ENCODE measurements around the gene TNFRSF19. TPM values are rescaled to one million over a fixed set of nuclear protein-coding genes. Genes with fewer than 3 reads are reported as not detected.

TNFRSF19 gene
- total and polyA plus RNA-seq, 10 of the 15 experiments (the other 5 are each of a cell fraction or from before 2014, with no cell fraction given), result 16.4 to 46.2 (median 35.4) TPM

- BruUV-seq (replicated peaks), result no TSS peak
- intact Hi-C loops (cut with micrococcal nuclease; ENCODE audit: unreplicated experiment), result loop anchor here (10.0 kb wide), 2 partner anchors 187 to 203 kb away; no protein-coding TSS in a partner anchor
- Histone ChIP-seq H3K36me3 (ENCODE audit: control insufficient read depth in 2 of 2, insufficient read depth in 2 of 2, low read length in 1 of 2) (no peaks in the 10 kb centered on the region), H3K79me2 (ENCODE audit: control insufficient read depth, insufficient read depth, low read length) (peaks cover 60% of the 10 kb centered on the region), H4K20me1 (ENCODE audit: control insufficient read depth, insufficient read depth) (no peaks in the 10 kb centered on the region), H3K9ac (ENCODE audit: control insufficient read depth, insufficient read depth, low read length) (peak overlapping the region; percentile 73), H3K4me1 (ENCODE audit: control insufficient read depth, insufficient read depth, low read length) (peaks cover 11% of the 10 kb centered on the region), H3K27ac (ENCODE audit: control insufficient read depth, insufficient read depth) (peak overlapping the region; percentile 91), H3K4me3 (peak overlapping the region; percentile 71), H2AFZ (ENCODE audit: control insufficient read depth, low read depth, low read length) (no peak overlapping the region), H3K9me3 (replicated peaks; ENCODE audit: control insufficient read depth, insufficient read depth, low read length) (no peaks in the 10 kb centered on the region), H3K4me2 (ENCODE audit: control insufficient read depth, insufficient read depth) (peak overlapping the region; percentile 26; the same call in 1 of the 2 replicates), H3K27me3 (replicated peaks in 1 of 2; ENCODE audit: control insufficient read depth in 2 of 2, insufficient read depth in 2 of 2, low read length in 1 of 2) (no peaks in the 10 kb centered on the region; a peak in 1 of 4 replicates)
- no peak for ATAC-seq
- no peak for DNase-seq (ENCODE audit: low read depth, low spot score)
- ChIA-PET POLR2A (no interaction called here), CTCF (interaction anchor here (1.6 to 2.0 kb wide), 2 partner anchors 10 to 59 kb away, joined by 5 read pairs; no protein-coding TSS in a partner anchor), RAD21 (ENCODE audit: unreplicated experiment) (interaction anchor here (1.3 to 2.0 kb wide), 2 partner anchors 10 to 85 kb away, joined by 3 to 11 read pairs; no protein-coding TSS in a partner anchor), SMC1A (ENCODE audit: uncharacterized antibody, unreplicated experiment) (interaction anchor here (0.7 kb wide), 1 partner anchor 160 kb away, joined by 3 read pairs; no protein-coding TSS in a partner anchor)
- in situ Hi-C loops (cut with MboI), result no loop called here
- FAIRE-seq, result no peak
- 16% methylated on average over 2 of the region's 2 CpGs for WGBS (ENCODE audit: insufficient coverage, insufficient replicate concordance, low lambda C conversion rate, missing lambda C conversion rate)
- TF ChIP-seq ASH2L (IDR thresholded peaks at IDR 0.05; ENCODE audit: borderline replicate concordance, low read depth) (no peak), NFIC (IDR thresholded peaks at IDR 0.05; ENCODE audit: low read depth, low read length) (peak; percentile 18; the same call in 1 of the 2 replicates), BCL3 (IDR thresholded peaks at IDR 0.05; ENCODE audit: borderline replicate concordance, insufficient read depth, low read depth, low read length, poor library complexity, severe bottlenecking) (peak; percentile 47), ZNF687 (IDR thresholded peaks at IDR 0.05) (no peak), RELB (IDR thresholded peaks at IDR 0.05; ENCODE audit: low read depth) (no peak), CBFB (IDR thresholded peaks at IDR 0.05; ENCODE audit: low read depth) (no peak), ZZZ3 (IDR thresholded peaks at IDR 0.05; ENCODE audit: control insufficient read depth, insufficient read length, low read depth) (no peak), ELK1 (IDR thresholded peaks at IDR 0.05; ENCODE audit: low read depth, low read length) (no peak), SKIL (IDR thresholded peaks at IDR 0.05; ENCODE audit: low read depth, poor library complexity, severe bottlenecking) (no peak), EZH2 (IDR thresholded peaks at IDR 0.05; ENCODE audit: borderline replicate concordance, control insufficient read depth, low read depth, low read length) (no peak)
These were observed 1.2 kb downstream of the TNFRSF19 start for GRCh38 chr13:23571431-23571830.

All from GM12878 (cell line).